Peyer's patch (tissue), 4 donors: Measurements from ENCODE around the gene TSPO.

Experiments used
- CTCF ChIP-seq, 6 experiments: fragments of 450-650 bp in 4 of 6; fragments of 200-600 bp in 2 of 6; sonication (generic) in 1 of 6; IDR thresholded peaks; one replicate each; pipeline ENCODE4 v1.5.1; 2017 to 2019; ENCODE audit warnings: antibody characterized with exemption in 6 of 6, mild to moderate bottlenecking in 3 of 6, moderate library complexity in 1 of 6
- POLR2A ChIP-seq, 2 donors: fragments of 450-650 bp; IDR thresholded peaks; one replicate each; pipeline ENCODE4 v1.5.1; 2017; ENCODE audit warnings: antibody characterized with exemption in 2 of 2, mild to moderate bottlenecking in 2 of 2, moderate library complexity in 2 of 2

DNA sequence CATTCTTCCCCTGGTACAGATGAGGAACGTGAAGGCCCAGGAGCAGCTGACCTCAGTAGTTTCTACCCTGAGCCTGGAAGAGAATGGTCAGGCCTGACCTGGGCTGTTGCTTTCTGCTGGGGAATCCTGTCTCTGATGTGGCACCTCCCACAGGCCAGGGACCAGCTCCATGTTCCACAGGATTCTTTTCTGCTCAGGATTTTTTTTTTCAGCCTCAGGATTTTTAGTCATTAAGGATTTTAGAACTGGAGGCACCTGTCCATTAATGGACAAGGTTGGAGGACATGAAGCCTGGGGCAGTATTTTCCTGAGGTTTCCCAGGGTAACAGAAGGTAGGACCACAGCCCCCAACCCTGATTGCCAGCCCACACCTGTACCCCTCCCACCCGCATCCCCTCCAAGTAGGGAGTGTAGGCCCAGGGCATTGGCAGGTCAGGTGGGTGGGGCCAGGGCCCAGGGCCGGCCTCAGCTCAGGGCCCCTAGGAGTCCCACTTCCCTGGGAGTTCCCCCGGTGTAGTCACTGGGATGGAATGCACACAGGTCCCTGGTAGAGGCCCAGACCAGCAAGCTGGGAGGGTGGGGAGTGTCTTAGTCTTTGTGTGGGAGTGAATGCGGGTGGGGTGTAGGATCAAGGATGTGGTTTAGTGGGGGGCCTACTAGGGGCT is 24.7 kb upstream of the TSPO start:
- TF ChIP-seq CTCF (IDR thresholded peaks at IDR 0.05) (no peak), POLR2A (IDR thresholded peaks at IDR 0.05) (no peak)
